Activated T-cell treated with anti-CD3 and anti-CD28 coated beads, Interleukin-2, amount 50 U/mL, for 1 hour (primary cell): ENCODE measurements around the gene FAM53A.

Experiments used
- DNase-seq: peaks from one replicate; pipeline ENCODE4 v3.0.0-alpha.2; 2020

FAM53A gene

DNA sequence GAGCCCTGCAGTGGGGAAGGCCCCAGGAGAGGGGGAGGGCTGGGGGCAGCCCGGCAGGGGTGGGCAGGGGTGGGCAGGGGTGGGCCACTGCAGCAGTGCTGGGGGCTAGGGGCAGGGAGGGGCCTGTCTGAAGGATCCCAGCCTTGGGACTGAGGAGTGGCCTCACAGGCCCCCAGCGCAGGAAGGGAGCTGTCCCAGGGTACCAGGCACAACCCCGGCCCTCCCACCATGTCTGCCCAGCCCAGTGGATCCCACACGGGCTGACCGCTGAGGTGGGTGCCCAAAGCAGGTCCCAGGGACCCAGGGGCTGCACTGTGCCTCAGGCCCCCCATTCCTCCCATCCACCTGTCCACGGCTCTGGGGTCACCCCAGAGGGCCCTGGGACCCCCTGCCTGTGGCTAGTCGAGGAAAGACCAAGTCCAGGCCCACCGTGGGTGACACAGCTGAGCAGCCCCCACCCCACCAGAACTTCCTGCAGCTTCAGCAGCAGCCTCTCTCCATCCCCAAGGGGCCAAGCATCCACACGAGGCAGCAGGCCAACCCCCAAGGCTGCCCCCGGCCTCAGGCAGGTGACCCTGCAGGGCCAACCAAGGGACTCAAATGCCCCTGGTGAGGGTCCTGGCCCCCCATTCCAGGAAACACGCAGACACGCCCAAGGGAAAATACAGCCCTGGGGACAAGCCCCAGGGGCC, 46.4 kb downstream of the FAM53A start:
- DNase-seq = no peak

- DNase-seq = no peak
These were observed 47.5 kb downstream of the FAM53A start for GRCh38 chr4:1636490-1637211.

GRCh38 chr4:1635464-1635863, 48.6 kb downstream of the FAM53A start:
- DNase-seq = no peak

GRCh38 chr4:1633993-1634392, 50.1 kb downstream of the FAM53A start:
- no peak for DNase-seq

DNA sequence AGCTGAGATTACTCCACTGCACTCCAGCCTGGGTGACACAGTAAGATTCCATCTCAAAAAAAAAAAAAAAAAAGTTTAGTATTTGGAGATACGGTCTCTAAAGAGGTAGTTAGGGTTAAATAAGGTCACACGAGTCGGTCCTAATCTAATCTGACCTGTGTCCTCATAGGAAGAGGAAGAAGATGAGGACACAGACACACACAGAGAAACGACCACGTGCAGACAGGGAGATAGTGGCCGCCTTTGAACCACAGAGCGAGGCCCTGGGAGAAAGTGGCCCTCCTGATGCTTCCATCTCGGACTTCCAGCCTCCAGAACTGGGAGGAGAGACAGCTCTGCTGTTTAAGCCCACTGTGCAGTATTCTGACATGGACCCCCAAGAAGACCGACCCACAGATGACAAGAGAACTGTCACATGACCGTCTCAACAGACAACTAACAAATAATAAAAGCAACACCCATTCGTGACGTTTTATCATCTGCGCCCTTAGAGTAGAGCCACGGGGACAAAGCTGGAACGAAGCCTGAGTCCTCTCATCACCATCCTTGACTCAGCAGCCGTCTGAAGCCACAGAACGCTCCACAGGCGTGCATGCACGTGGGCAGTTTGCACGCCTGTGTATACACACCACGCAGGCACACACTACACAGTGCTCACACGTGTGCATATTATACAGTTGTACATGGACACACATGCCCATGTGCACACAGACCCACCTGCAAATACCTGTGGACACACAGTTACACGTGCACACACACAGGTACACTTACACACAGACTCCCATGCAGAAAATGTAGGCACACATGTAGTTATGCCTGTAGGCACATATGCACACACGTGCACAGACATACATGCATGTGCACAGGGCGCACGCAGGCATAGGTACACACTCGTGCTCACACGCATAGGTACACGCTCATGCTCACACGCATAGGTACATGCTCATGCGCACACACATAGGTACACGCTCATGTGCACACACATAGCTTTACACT, 51.7 kb downstream of the FAM53A start:
- no peak for DNase-seq

- no peak for DNase-seq
These were observed 53.0 kb downstream of the FAM53A start for GRCh38 chr4:1631136-1631535.

DNA sequence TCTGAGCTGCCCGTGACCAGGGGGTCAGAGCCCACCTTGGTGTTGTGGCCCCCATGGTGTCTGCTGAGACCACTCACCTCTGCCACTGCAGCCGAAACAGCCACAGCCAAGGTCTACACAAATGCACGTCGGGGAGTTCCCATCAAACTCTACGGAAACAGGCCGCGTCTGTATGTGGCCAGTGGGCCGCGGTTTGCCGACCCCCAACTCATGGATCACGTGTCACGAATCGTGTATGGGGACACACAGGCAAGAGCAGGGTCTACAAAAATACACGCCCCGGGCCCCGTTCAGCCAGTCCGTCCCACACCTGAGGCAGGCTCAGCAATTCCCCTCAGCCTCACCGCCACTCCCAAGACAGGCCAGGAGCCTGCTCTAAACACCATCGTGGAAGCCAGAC, 53.8 kb downstream of the FAM53A start:
- DNase-seq = no peak

DNA sequence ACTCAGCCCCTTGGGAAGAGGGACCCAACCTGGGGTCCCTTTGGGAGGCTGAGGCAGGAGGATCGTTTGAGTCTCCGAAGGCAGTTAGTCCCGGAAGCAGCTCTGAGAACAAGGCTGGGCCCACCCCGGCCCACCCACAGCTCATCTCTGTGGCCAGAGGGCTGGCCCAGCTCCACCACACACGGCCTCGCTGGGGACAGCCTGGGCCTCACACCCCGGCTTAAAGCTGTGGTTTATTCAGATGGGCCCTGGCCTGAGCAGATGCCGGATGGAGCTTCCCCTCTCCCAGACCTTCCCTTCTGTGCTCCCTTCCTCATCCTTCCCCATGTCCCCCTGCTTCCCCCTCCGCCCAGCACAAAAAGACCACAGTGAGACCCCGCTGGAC, 54.4 kb downstream of the FAM53A start:
- no peak for DNase-seq

GRCh38 chr4:1628892-1629698, 55.0 kb downstream of the FAM53A start:
- DNase-seq = peak; percentile 74

GRCh38 chr4:1627417-1628313, 56.4 kb downstream of the FAM53A start:
- DNase-seq = no peak

DNA sequence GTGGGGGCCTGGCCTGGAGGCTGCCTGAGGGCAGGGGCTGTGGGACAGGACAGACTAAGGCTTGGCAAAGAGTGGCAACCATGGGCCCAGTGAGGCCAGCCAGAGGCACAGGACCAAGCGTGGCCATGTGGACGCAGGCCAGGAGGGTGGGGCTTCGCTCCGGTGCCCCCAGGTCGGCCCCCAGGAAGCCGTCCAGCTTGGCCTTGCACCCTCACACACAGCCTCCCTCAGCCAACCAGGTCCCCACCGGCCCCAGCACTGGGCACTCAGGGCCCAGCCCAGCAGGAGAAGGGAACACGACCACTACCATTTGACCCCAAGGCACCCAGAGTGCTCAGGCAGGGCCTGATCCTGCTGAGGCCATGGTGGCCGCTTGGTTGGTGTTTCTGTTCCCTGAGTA, 57.2 kb downstream of the FAM53A start:
- no peak for DNase-seq

DNA sequence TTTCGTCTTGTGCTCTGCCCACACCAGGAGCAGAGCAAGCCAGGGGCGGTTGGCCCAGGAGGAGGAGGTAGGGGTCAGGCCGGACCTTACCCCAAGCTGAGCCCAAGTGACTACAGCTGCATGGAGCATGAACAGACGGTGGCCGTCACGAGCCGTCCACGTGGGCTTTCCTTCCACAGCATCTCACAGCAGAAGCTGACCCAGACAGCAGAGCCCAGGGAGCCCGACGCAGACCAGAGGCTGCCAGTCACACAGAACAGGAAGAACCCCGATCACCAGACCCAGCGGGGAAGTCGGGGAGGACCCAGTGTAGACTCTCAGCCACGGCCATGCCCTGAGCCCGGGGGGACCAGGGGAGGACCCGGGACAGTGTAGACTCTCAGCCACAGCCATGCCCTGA, 58.0 kb downstream of the FAM53A start:
- no peak for DNase-seq

- no peak for DNase-seq
These were observed 58.4 kb downstream of the FAM53A start for GRCh38 chr4:1625600-1626138.

DNA sequence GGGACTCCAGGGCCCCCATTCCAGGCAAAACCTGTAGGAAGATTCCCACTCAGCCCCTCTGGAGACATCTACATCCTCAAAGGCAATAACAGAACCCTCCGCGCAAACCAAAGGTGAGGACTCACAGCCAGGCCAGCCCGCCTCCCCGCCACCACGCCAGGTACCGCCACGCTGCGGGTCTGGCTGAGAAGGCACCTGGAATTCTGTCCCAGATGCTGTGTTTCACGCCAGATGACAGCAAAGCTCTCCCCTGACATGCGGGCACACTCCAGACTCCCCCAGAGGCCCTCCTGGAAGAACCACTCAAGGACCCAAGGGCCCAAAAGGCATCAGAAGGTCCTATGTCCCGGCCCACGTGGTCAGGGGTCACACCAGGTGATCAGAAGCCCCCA, 59.6 kb downstream of the FAM53A start:
- DNase-seq = no peak

DNA sequence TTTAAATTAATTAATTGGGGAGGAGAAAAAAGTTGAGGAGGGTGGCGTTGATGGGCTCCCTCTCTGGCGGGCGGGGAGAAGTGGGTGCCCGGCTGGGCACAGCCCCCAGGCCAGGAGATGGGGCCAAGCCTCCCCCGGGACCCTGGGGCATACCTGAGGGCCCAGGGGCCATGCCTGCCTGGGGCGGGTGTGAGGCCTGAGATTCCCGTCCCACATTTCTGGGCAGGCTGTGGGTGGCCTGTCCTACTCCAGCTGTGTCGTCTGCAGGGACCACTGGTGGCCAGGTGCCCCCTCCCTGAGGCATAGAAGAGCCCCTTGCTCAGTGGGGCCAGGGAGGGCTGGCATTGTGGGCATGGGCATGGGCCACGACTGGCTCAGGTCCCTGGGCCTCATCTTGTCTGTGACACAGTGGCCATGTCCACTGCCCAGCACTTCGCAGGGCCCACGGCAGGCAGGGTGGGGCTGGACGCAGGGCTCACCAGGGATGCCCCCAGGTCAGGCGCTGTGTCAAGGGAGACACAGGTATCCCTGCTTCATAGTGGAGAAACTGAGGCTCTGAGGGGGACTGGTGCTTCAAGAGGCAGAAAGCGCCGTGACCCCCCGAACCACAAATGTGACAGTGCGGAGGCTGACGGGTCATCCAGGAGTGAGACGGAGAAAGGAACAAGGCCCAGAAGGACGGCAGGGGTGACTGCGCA, 60.1 kb downstream of the FAM53A start:
- no peak for DNase-seq

GRCh38 chr4:1623400-1623799, 60.7 kb downstream of the FAM53A start:
- no peak for DNase-seq

DNA sequence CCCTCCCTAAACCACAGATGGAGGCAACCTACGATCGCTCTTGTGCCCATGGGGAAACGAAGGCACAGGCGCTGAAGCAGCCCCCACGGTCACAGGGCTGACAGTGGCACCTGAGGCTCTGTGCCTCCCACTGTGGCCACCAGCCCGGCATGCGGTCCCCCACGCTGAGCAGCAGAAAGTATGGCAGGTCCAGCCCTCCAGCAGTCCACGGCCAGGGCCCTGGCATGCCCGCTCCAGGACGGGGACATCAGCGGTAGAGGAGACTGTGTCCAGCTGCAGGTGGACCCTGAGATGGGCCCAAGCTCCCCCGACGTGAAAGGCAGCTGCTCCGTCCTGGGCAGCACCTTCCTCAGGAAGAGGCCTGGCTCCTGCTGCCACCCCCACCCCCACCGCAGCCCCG, 61.2 kb downstream of the FAM53A start:
- DNase-seq = no peak

DNA sequence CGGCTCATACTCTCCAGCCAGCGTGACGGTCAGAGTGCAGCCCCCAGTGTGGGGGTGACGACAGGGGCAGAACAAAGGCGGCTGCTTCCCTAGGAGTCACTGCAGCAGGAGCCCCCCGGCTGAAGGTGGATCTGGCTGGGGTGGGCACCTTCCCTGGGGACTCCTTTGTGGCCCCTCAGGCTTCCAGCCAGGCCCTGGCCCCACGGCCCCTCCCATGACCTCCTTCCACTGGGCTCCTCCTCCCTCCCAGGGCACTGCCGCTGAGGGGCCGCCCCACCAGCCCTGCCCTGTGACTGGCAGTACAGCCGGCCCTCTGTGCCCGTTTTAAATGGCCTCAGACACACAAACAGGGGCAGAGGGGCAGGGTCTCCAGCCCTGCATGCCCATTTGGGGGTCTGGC, 61.9 kb downstream of the FAM53A start:
- DNase-seq = no peak

- DNase-seq = no peak
These were observed 62.6 kb downstream of the FAM53A start for GRCh38 chr4:1621526-1621925.

DNA sequence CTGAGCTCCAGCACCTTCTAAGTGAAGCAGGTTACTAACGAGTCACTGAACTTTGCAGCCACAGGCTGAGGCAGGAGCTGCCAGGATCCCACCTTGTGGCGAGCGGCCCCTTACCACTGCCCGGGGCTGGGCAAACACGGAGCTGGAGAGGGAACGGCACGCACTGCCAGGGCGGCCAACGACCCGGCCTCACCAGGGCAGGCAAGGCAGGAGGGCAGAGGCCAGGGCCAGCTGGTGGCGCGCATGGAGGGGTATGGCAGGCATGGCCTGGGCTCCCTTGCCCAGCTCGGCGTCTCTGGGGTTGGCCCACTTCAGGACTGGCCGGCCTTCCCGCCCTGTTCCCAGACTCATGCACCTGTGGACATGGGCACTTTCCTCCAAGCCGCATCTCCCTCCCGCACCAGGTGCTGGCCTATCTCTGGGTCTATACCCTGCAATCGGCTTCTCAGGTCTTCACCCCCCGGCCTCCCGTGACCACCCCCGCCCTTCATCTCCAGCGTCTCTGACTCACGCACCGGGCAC, 64.9 kb downstream of the FAM53A start:
- no peak for DNase-seq
